Bronchial epithelial cell (primary cell): Measurements from ENCODE around the gene FAM3B. TPM values are rescaled to one million over a fixed set of nuclear protein-coding genes. Genes with fewer than 3 reads are reported as not detected.
A peak's percentile ranks its signal among the peaks of the same experiment; 100 is the strongest.

Source experiments
- DNase-seq: peaks from one replicate; pipeline ENCODE4 v3.0.0-alpha.2; 2010; ENCODE audit warnings: low read depth
- FAIRE-seq: peaks from 2 replicates; lab custom pipeline; 2011; peaks lifted over from hg19 to GRCh38; lab: Jason Lieb, UNC
- H3K27me3 ChIP-seq: 2 replicates; pipeline ENCODE4 v1.5.1; 2011; ENCODE audit warnings: low read length; ENCODE audit not compliant: control insufficient read depth, insufficient read depth
- H3K36me3 ChIP-seq: 2 replicates; pipeline ENCODE4 v1.5.1; 2011; ENCODE audit warnings: low read length; ENCODE audit not compliant: control insufficient read depth, insufficient read depth
- H3K4me3 ChIP-seq: 2 replicates; pipeline ENCODE4 v1.5.1; 2011; ENCODE audit warnings: mild to moderate bottlenecking, low read depth, low read length, control low read depth
- CTCF ChIP-seq: IDR thresholded peaks from 2 replicates; pipeline ENCODE4 v1.5.1; 2011; ENCODE audit warnings: mild to moderate bottlenecking, moderate library complexity, low read length, control low read depth, inconsistent platforms; ENCODE audit not compliant: insufficient read depth, severe bottlenecking
- total RNA-seq: library from RNA; depleted of rRNA; stranded (reverse); fragments of >200 nt; gene quantifications from 2 replicates; pipeline ENCODE4 v1.2.1, GENCODE V29; 2014

FAM3B gene
- total RNA-seq, 1 donor from 2014 or later = not detected

- FAIRE-seq (no peak), DNase-seq (no peak)
- no peak for TF ChIP-seq CTCF
- Histone ChIP-seq H3K36me3 (peaks cover under 1% of the 10 kb centered on the region), H3K27me3 (no peaks in the 10 kb centered on the region), H3K4me3 (no peak overlapping the region)
These were observed 36.3 kb upstream of the FAM3B start for GRCh38 chr21:41280115-41280919.

GRCh38 chr21:41282412-41282811 lies 34.2 kb upstream of the FAM3B start:
- Histone ChIP-seq H3K4me3 (no peak overlapping the region), H3K36me3 (no peaks in the 10 kb centered on the region), H3K27me3 (no peaks in the 10 kb centered on the region)
- TF ChIP-seq CTCF = no peak
- DNase-seq = no peak
- FAIRE-seq = no peak

GRCh38 chr21:41283211-41283818 lies 33.3 kb upstream of the FAM3B start:
- DNase-seq (peak; percentile 80), FAIRE-seq (peak; percentile 50)
- TF ChIP-seq CTCF = peak; percentile 76
- H3K27me3 ChIP-seq = no peaks in the 10 kb centered on the region
- no peak overlapping the region for H3K4me3 ChIP-seq
- H3K36me3 ChIP-seq = no peaks in the 10 kb centered on the region

- peak; percentile 10 for TF ChIP-seq CTCF
- Histone ChIP-seq H3K27me3 (no peaks in the 10 kb centered on the region), H3K4me3 (no peak overlapping the region), H3K36me3 (no peaks in the 10 kb centered on the region)
- no peak for FAIRE-seq
- DNase-seq = peak; percentile 7
These were observed 27.2 kb upstream of the FAM3B start for GRCh38 chr21:41289431-41289830.

GRCh38 chr21:41290106-41290799 lies 26.3 kb upstream of the FAM3B start:
- no peak for TF ChIP-seq CTCF
- no peak for DNase-seq
- no peaks in the 10 kb centered on the region for H3K36me3 ChIP-seq
- FAIRE-seq = no peak
- H3K27me3 ChIP-seq = no peaks in the 10 kb centered on the region
- H3K4me3 ChIP-seq = no peak overlapping the region
